ENCODE data around the gene TBC1D2B.

- TF ChIP-seq CTCF (conservative IDR thresholded peaks at IDR 0.05; ENCODE audit: low read depth, low read length) = no peak
- no peak for TF ChIP-seq RCOR1 (IDR thresholded peaks at IDR 0.05; ENCODE audit: insufficient replicate concordance, low read length)
- TF ChIP-seq CHD1 (IDR thresholded peaks at IDR 0.05; ENCODE audit: low read depth, low read length) = no peak
- no peak for TF ChIP-seq USF2 (IDR thresholded peaks at IDR 0.05; ENCODE audit: low read depth, low read length)
- TF ChIP-seq POLR2A (IDR thresholded peaks at IDR 0.05; ENCODE audit: low read depth, low read length) = no peak
- TF ChIP-seq ELK1 (IDR thresholded peaks at IDR 0.05; ENCODE audit: borderline replicate concordance, low read depth, low read length) = no peak
- TF ChIP-seq MAFK (IDR thresholded peaks at IDR 0.05; ENCODE audit: low read depth, low read length) = no peak
- TF ChIP-seq RAD21 (IDR thresholded peaks at IDR 0.05; ENCODE audit: low read length) = no peak
- TF ChIP-seq MXI1 (IDR thresholded peaks at IDR 0.05; ENCODE audit: borderline replicate concordance, low read depth, low read length) = no peak
- no peak for TF ChIP-seq SMC3 (IDR thresholded peaks at IDR 0.05; ENCODE audit: low read depth, low read length)
- no peak for TF ChIP-seq RFX5 (IDR thresholded peaks at IDR 0.05; ENCODE audit: low read depth, low read length)
- TF ChIP-seq CEBPB (IDR thresholded peaks at IDR 0.05; ENCODE audit: low read depth, low read length) = no peak
Measured at GRCh38 chr15:78001656-78002055, 75.9 kb downstream of the TBC1D2B start.

Measured in IMR-90 (cell line).